H9 (cell line): Measurements from ENCODE around the gene ABLIM3. TPM values are rescaled to one million over a fixed set of nuclear protein-coding genes. Genes with fewer than 3 reads are reported as not detected.

Source experiments
- DNase-seq: peaks from one replicate; pipeline ENCODE4 v3.0.0-alpha.2; 2017
- H2AFZ ChIP-seq: one replicate; pipeline ENCODE4 v1.6.1; 2013; ENCODE audit warnings: mild to moderate bottlenecking, low read length, control low read depth, moderate library complexity
- H2AK5ac ChIP-seq: 2 replicates; pipeline ENCODE4 v1.6.1; 2013; ENCODE audit warnings: low read length, control low read depth, mixed read lengths; ENCODE audit not compliant: insufficient read length
- H2BK120ac ChIP-seq: one replicate; pipeline ENCODE4 v1.6.1; 2013; ENCODE audit warnings: low read depth, mild to moderate bottlenecking, low read length, control low read depth, inconsistent platforms; ENCODE audit not compliant: poor library complexity, severe bottlenecking
- H2BK12ac ChIP-seq: 2 replicates; pipeline ENCODE4 v1.6.1; 2013; ENCODE audit warnings: low read length, control low read depth, mixed read lengths, low read depth; ENCODE audit not compliant: insufficient read length
- H2BK15ac ChIP-seq: 2 replicates; pipeline ENCODE4 v1.6.1; 2013; ENCODE audit warnings: low read depth, low read length, control low read depth
- H2BK20ac ChIP-seq: one replicate; pipeline ENCODE4 v1.6.1; 2013; ENCODE audit warnings: low read depth, mild to moderate bottlenecking, low read length, control low read depth, inconsistent platforms; ENCODE audit not compliant: poor library complexity, severe bottlenecking
- H2BK5ac ChIP-seq: 2 replicates; pipeline ENCODE4 v1.6.1; 2013; ENCODE audit warnings: low read length, control low read depth, mixed read lengths; ENCODE audit not compliant: insufficient read length
- H3K14ac ChIP-seq: 2 replicates; pipeline ENCODE4 v1.6.1; 2013; ENCODE audit warnings: low read length, control low read depth; ENCODE audit not compliant: insufficient read depth
- H3K18ac ChIP-seq: 2 replicates; pipeline ENCODE4 v1.6.1; 2013; ENCODE audit warnings: low read depth, mild to moderate bottlenecking, mixed read lengths, low read length, control low read depth; ENCODE audit not compliant: insufficient read length
- H3K23ac ChIP-seq: 2 replicates; pipeline ENCODE4 v1.6.1; 2013; ENCODE audit warnings: low read length, control low read depth, mixed read lengths, low read depth; ENCODE audit not compliant: insufficient read length
- H3K23me2 ChIP-seq: 2 replicates; pipeline ENCODE4 v1.6.1; 2013; ENCODE audit warnings: low read depth, mild to moderate bottlenecking, mixed read lengths, low read length, control low read depth; ENCODE audit not compliant: insufficient read length, poor library complexity, severe bottlenecking
- H3K27ac ChIP-seq: 2 replicates; pipeline ENCODE4 v1.5.1; 2013; ENCODE audit warnings: low read length, control low read depth, mixed read lengths, low read depth; ENCODE audit not compliant: insufficient read length
- H3K27me3 ChIP-seq: 2 replicates; pipeline ENCODE4 v1.6.1; 2013; ENCODE audit warnings: low read length, control low read depth, inconsistent platforms; ENCODE audit not compliant: insufficient read depth
- H3K4ac ChIP-seq: 2 replicates; pipeline ENCODE4 v1.6.1; 2013; ENCODE audit warnings: low read depth, mild to moderate bottlenecking, control low read depth, inconsistent platforms, low read length, moderate library complexity
- H3K4me1 ChIP-seq: 2 replicates; pipeline ENCODE4 v1.6.1; 2013; ENCODE audit warnings: low read length, control low read depth, inconsistent platforms; ENCODE audit not compliant: insufficient read depth
- H3K4me2 ChIP-seq: 2 replicates; pipeline ENCODE4 v1.6.1; 2013; ENCODE audit warnings: low read length, control low read depth, mixed read lengths; ENCODE audit not compliant: insufficient read length, insufficient read depth
- H3K56ac ChIP-seq: 2 replicates; pipeline ENCODE4 v1.6.1; 2013; ENCODE audit warnings: low read depth, mild to moderate bottlenecking, mixed read lengths, low read length, control low read depth; ENCODE audit not compliant: insufficient read length
- H3K79me1 ChIP-seq: 2 replicates; pipeline ENCODE4 v1.6.1; 2013; ENCODE audit warnings: low read depth, mild to moderate bottlenecking, moderate library complexity, low read length, control low read depth, inconsistent platforms; ENCODE audit not compliant: insufficient read depth, poor library complexity, severe bottlenecking
- H3K79me2 ChIP-seq: 2 replicates; pipeline ENCODE4 v1.6.1; 2013; ENCODE audit warnings: low read length, control low read depth, inconsistent platforms; ENCODE audit not compliant: insufficient read depth
- H3K9ac ChIP-seq: 2 replicates; pipeline ENCODE4 v1.6.1; 2013; ENCODE audit warnings: low read length, control low read depth, mixed read lengths; ENCODE audit not compliant: insufficient read length; ENCODE audit errors: extremely low read depth
- H3K9me3 ChIP-seq: one replicate; pipeline ENCODE4 v1.6.1; 2013; ENCODE audit warnings: low read depth, low read length, inconsistent platforms; ENCODE audit not compliant: control insufficient read depth
- H3T11ph ChIP-seq: one replicate; pipeline ENCODE4 v1.6.1; 2013; ENCODE audit warnings: mild to moderate bottlenecking, low read length, control low read depth, inconsistent platforms
- H4K20me1 ChIP-seq: one replicate; pipeline ENCODE4 v1.6.1; 2013; ENCODE audit not compliant: control insufficient read depth, insufficient read length, insufficient read depth
- H4K5ac ChIP-seq: 2 replicates; pipeline ENCODE4 v1.6.1; 2013; ENCODE audit warnings: low read depth, mild to moderate bottlenecking, mixed read lengths, low read length, control low read depth; ENCODE audit not compliant: insufficient read length
- H4K8ac ChIP-seq: replicated peaks from 2 replicates; pipeline ENCODE4 v1.6.1; 2013; ENCODE audit warnings: low read length, control low read depth, mixed read lengths, low read depth; ENCODE audit not compliant: insufficient read length
- H4K91ac ChIP-seq: 2 replicates; pipeline ENCODE4 v1.6.1; 2013; ENCODE audit warnings: low read depth, mild to moderate bottlenecking, moderate library complexity, mixed read lengths, low read length, control low read depth; ENCODE audit not compliant: insufficient read length
- H3K27ac Mint-ChIP-seq, 3 experiments: 2 replicates in 2 of 3; 3 replicates in 1 of 3; pipeline ENCODE4 v1.8.0; 2020 to 2021; ENCODE audit warnings: mixed read lengths in 3 of 3, mild to moderate bottlenecking in 1 of 3, moderate library complexity in 1 of 3
- H3K27me3 Mint-ChIP-seq: 2 replicates; pipeline ENCODE4 v1.8.0; 2021; ENCODE audit warnings: low read depth, mild to moderate bottlenecking, moderate library complexity, mixed read lengths
- H3K36me3 Mint-ChIP-seq, 3 experiments: 2 replicates in 2 of 3; 3 replicates in 1 of 3; pipeline ENCODE4 v1.8.0; 2020 to 2021; ENCODE audit warnings: low read depth in 3 of 3, mixed read lengths in 3 of 3; ENCODE audit not compliant: insufficient read depth in 1 of 3
- H3K4me1 Mint-ChIP-seq, 2 experiments: 2 replicates each; pipeline ENCODE4 v1.8.0; 2020; ENCODE audit warnings: mixed read lengths in 2 of 2
- H3K4me3 Mint-ChIP-seq, 2 experiments: 2 replicates in 1 of 2; 3 replicates in 1 of 2; pipeline ENCODE4 v1.8.0; 2020 to 2021; ENCODE audit warnings: mild to moderate bottlenecking in 2 of 2, mixed read lengths in 2 of 2, moderate library complexity in 1 of 2
- H3K9me3 Mint-ChIP-seq, 2 experiments: 2 replicates in 1 of 2; 3 replicates in 1 of 2; pipeline ENCODE4 v1.8.0; 2020; ENCODE audit warnings: mild to moderate bottlenecking in 2 of 2, mixed read lengths in 2 of 2, moderate library complexity in 1 of 2
- WGBS: extraction: QIAGEN DNeasy Blood & Tissue Kit; methylation state at CpG from one replicate; pipeline ENCODE4 v1.1.7; 2013; ENCODE audit warnings: missing lambda C conversion rate, low lambda C conversion rate, mixed read lengths; ENCODE audit not compliant: insufficient read length; ENCODE audit errors: extremely low coverage; 5-methylcytosine and 5-hydroxymethylcytosine counted together
- total RNA-seq: library from RNA; stranded (reverse); gene quantifications from 2 replicates; pipeline ENCODE4 v1.2.1, GENCODE V29; 2021
- TF ChIP-seq, protein P1 (sequence below): fragments of 200-600 bp; sonication (generic); conservative IDR thresholded peaks from 3 replicates; pipeline ENCODE4 v1.8.0; 2021; ENCODE audit warnings: antibody characterized with exemption, mild to moderate bottlenecking

Gene ABLIM3
- total RNA-seq, 1 experiment from 2014 or later, result 0.20 TPM

DNA sequence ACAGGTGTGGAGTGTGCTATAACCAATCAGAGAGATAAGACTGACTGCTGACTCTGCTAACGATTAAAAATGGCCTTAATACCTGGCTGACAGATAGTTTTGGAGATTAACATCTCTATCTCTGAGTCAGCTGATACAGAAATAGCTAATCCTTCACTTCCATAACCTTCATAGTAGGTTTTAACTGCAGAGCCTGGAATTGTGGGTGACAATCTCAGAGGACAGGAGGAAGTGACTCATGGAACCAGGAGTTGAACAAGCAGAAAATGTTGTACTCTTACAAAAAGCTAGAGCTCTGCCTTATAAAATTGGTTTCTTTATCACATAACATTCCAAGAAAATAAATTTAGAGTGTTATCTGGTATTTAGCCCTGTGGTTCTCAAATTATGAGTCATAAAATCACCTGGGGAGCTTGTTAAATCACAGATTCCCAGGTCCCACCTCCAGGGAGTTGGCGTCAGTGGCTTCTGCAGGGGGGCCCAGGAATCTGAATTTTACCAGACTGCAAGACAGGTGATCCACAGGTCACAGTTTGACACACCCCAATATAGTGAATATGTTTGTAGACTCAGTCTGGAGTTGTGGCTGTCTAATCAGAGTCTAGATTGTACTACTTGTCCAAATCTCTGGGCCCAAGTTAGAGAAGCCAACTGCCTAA lies 86.0 kb downstream of the ABLIM3 start:
- H3K23me2 ChIP-seq, result no peaks in the 10 kb centered on the region
- H3K9me3 ChIP-seq, result no peaks in the 10 kb centered on the region
- H3K27ac ChIP-seq, result no peak overlapping the region
- H3K27ac Mint-ChIP-seq, result no peak overlapping the region
- no peak overlapping the region for H3K14ac ChIP-seq
- H2BK12ac ChIP-seq, result no peak overlapping the region
- H3K4me2 ChIP-seq, result no peak overlapping the region
- H2BK5ac ChIP-seq, result no peak overlapping the region
- no peak overlapping the region for H2AK5ac ChIP-seq
- WGBS, result no CpG with 5 or more reads among the region's 2 CpGs
- H2BK20ac ChIP-seq, result no peak overlapping the region
- H3K27me3 Mint-ChIP-seq, result peaks cover 2% of the 10 kb centered on the region
- H3K23ac ChIP-seq, result no peak overlapping the region
- peaks cover 4% of the 10 kb centered on the region in 2 experiments for H3K4me1 Mint-ChIP-seq
- no peak overlapping the region for H2BK15ac ChIP-seq
- no peak overlapping the region for H4K8ac ChIP-seq
- H3K4me1 ChIP-seq, result peaks cover 3% of the 10 kb centered on the region
- no peaks in the 10 kb centered on the region for H3K36me3 Mint-ChIP-seq
- H3K4me3 Mint-ChIP-seq, result no peak overlapping the region
- no peak overlapping the region for H4K91ac ChIP-seq
- TF ChIP-seq, protein P1, sequence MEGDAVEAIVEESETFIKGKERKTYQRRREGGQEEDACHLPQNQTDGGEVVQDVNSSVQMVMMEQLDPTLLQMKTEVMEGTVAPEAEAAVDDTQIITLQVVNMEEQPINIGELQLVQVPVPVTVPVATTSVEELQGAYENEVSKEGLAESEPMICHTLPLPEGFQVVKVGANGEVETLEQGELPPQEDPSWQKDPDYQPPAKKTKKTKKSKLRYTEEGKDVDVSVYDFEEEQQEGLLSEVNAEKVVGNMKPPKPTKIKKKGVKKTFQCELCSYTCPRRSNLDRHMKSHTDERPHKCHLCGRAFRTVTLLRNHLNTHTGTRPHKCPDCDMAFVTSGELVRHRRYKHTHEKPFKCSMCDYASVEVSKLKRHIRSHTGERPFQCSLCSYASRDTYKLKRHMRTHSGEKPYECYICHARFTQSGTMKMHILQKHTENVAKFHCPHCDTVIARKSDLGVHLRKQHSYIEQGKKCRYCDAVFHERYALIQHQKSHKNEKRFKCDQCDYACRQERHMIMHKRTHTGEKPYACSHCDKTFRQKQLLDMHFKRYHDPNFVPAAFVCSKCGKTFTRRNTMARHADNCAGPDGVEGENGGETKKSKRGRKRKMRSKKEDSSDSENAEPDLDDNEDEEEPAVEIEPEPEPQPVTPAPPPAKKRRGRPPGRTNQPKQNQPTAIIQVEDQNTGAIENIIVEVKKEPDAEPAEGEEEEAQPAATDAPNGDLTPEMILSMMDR, result no peak
- H4K5ac ChIP-seq, result no peak overlapping the region
- H4K20me1 ChIP-seq, result no peaks in the 10 kb centered on the region
- no peak overlapping the region for H3T11ph ChIP-seq
- H3K9me3 Mint-ChIP-seq, result no peaks in the 10 kb centered on the region
- no peaks in the 10 kb centered on the region for H3K27me3 ChIP-seq
- H3K9ac ChIP-seq, result no peak overlapping the region
- H3K4ac ChIP-seq, result no peak overlapping the region
- H3K56ac ChIP-seq, result no peak overlapping the region
- H3K79me2 ChIP-seq, result no peaks in the 10 kb centered on the region
- no peak overlapping the region for H2BK120ac ChIP-seq
- DNase-seq, result no peak
- no peak overlapping the region for H3K18ac ChIP-seq
- H2AFZ ChIP-seq, result no peak overlapping the region
- H3K79me1 ChIP-seq, result no peaks in the 10 kb centered on the region
